Activated effector memory CD4-positive, alpha-beta T cell treated with Interleukin-2 at 50 U/mL for 16 hours (primary cell): ENCODE measurements around the gene SRP14.
"Not testable (repeated sequence)": the region's sequence is repeated elsewhere in the genome, so short reads cannot be mapped to it uniquely, and the experiment has no call there.

Experiments
- DNase-seq: peaks from one replicate; pipeline ENCODE4 v3.0.0-alpha.2; 2020

The SRP14 gene, protein sequence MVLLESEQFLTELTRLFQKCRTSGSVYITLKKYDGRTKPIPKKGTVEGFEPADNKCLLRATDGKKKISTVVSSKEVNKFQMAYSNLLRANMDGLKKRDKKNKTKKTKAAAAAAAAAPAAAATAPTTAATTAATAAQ

GRCh38 chr15:40038638-40039543 lies at the start of gene SRP14:
Gene SRP14, minus strand, starts transcription at chr15:40039181. Its CDS starts 65 bp downstream, at chr15:40039116.
- DNase-seq, result peak; percentile 90

DNA sequence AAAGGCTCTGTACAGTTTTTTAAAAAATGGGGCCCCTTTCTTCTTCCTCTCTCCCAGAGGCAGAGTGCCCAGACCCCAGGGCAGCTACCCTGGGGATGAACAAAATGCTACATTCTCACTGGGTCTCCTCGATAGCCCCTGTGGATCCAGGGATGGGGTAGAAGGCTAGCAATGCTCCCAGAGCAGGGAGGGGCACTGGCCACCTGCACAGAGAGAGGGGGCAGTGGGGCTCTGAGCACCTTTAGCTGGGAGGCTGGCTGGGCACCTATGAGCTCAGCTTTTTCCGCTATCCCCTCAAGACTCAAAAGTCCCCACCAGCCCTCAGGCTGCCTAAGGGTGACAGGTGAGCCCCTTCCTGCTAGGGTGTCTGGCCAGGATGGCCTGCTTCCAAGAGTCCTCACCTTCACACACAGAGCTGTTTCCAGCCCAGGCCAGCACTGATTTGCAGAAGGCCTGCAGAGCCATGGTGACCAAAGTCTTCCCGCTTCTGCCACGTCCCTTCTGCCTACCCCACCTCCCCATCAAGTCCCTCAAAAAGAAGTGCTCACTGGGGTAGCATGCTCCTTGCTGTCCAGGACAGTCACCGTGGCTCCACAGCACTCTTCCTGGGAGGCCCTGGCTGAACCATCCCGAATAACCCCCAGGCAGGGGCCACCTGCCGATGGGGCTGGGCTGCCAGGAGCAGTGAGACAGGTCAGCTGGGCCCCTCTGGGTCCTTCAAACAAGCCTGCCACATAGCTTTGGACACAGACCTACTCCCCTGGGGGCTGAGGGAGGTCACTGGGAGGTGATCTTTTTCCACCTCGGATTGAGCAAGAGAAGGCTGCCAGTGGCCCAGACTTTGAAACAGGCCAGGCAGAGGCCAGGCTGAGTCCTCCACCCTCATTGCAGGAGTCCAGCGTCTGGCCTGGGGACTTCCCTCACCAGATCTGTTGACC lies 49.3 kb upstream of the SRP14 start:
- no peak for DNase-seq

- DNase-seq, result no peak
Observed at GRCh38 chr15:40087068-40087810, 48.3 kb upstream of the SRP14 start.

GRCh38 chr15:40085266-40085665 lies 46.3 kb upstream of the SRP14 start:
- DNase-seq, result no peak

GRCh38 chr15:40084650-40085049 lies 45.7 kb upstream of the SRP14 start:
- DNase-seq, result no peak

- no peak for DNase-seq
Observed at GRCh38 chr15:40082195-40082883, 43.4 kb upstream of the SRP14 start.

DNA sequence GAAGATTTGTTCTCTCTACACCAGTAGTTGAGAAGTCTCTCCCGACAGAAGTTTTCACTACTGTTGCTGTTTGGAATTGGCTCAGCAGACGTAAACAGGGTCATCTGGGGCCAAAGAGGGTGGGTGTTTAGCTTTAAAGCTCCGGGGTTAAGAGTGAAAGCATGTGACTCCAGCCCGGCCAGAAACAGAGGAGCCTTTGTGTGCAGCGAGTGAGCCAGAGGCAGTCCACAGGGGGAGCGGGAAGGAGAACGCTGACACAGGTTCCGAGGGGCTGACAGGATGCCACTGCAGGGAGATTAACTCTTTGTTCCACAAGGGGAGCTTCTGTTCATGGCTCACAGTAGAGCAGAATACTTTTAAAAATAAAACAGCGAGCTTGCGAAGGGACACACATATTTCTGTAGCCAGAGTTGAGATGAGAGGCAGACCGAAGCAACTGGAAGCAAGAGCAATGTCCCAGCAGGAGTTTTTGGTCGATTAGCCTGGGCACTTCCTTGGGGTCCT lies 42.8 kb upstream of the SRP14 start:
- no peak for DNase-seq

DNA sequence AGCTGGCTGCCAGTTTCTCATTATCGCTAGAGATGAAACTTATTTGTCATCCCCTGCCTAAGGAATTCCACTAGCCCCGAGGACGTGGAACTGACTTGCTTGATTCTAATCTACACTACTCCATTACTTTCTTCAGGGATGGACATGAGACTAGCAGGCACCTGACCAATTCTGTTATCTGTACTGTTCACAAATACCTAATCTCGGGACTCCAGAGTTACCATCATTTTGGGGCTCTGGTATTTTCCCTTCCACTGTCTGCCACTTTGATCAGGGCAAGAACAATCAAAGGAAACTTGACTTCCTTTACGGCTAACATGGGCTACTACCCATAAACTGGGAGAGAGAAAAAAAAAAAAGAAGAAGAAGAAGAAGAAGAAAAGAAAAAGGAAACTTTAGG lies 41.9 kb upstream of the SRP14 start:
- no peak for DNase-seq

DNA sequence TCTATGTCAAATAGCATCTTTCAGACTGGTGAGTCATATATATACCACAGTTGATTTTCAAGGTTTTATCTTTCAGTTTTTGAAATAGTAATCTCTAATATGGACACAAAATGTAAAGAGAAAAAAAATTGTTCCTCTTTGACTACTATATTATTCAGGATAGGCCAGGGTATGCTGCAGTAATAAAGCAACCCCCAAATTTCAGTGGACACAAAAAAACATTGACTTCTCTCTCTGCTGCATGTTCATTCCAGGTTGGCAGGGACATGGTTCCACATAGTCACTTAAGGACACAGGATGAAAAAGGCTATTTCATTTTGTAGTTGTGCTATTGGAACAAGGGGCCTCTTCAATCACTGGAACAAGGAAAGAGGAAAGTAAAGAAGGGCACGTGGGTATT lies 41.1 kb upstream of the SRP14 start:
- DNase-seq, result no peak

DNA sequence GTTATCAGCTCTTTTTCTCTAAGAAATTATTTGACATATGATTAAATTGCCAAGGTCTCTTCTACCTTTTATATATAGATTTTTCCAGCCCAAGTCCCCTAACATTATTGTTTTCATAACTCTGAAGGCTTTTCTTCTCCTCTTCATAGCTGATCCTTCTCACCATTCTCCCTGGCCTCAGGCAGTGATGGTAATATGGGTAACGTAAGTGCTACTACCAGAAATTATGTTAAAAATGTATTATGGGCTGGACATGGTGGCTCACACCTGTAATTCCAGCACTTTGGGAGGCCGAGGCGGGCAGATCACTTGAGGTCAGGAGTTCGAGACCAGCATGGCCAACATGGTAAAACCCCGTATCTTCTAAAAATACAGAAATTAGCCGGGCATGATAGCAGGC lies 40.5 kb upstream of the SRP14 start:
- DNase-seq, result no peak

DNA sequence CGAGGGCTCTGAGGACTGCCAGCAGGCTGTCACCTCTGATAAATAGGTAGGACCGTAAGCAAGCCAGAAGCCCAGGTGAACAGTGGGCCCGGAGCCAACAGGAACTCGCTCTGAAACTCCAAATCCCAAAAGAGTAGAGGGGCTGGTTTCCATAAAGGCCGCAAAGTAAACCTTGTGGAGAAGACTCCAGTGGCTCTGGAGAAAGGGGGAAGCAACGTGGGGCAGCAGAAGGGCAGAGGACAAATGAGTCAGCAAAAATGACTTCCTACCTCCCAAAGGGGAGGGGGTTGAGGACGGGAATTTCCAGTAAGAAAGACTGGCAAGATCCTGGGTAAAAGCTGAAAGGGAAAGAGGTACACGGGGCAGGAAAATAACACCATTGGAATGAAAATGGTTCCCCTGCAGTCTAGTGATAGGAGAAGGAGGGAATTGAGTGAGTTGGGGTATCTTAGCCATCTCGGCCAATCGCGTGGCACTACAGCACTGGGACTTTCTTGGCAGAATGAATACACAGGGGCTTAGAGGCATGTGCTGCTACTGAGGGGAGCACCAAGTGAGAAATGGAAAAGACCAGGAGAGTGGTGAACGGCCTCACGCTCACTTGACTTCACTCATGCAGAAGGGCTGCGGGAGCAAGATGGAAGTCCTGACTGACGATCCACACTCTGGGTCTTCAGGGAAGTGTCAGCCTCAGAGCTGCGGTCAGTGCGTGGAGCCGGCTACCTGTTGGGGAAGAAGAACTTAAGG lies 36.5 kb upstream of the SRP14 start:
- DNase-seq, result no peak

DNA sequence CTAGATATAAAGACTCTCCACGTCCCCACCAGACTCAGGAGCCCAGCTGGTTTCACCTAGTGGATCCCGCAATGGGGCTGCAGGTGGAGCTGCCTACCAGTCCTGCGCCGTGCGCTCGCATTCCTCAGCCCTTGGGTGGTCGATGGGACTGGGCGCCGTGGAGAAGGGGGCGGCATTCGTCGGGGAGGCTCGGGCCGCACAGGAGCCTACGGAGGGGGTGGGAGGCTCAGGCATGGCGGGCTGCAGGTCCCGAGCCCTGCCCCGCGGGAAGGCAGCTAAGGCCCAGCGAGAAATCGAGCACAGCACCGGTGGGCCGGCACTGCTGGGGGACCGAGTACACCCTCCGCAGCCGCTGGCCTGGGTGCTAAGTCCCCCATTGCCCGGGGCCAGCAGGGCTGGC lies 35.7 kb upstream of the SRP14 start:
- not testable (repeated sequence) for DNase-seq

DNA sequence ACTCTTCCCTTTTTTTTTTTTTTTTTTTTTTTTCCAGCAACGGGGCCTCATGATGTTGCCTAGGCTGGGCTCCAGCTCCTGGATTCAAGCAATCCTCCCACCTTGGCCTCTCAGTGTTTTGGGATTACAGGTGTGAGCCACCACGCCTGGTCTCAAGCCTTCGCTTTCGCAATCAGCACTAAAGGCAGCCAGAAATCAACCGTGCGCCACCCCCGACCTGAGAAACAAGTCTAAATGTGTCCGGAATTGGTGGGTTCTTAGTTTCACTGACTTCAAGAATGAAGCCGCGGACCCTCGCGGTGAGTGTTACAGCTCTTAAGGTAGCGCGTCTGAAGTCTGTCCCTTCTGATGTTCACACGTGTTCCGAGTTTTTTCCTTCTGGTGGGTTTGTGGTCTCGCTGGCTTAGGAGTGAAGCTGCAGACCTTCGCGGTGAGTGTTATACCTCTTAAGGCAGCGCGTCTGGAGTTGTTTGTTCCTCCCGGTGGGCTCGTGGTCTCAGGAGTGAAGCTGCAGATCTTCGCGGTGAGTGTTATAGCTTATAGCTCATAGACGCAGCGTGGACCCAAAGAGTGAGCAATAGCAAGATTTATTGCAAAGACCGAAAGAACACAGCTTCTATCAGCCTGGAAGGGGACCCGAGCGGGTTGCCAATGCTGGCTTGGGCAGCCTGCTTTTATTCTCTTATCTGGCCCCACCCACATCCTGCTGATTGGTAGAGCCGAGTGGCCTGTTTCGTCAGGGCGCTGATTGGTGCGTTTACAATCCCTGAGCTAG lies 34.9 kb upstream of the SRP14 start:
- not testable (repeated sequence) for DNase-seq

GRCh38 chr15:40072216-40072990 lies 33.4 kb upstream of the SRP14 start:
- no peak for DNase-seq

GRCh38 chr15:40070608-40071218 lies 31.7 kb upstream of the SRP14 start:
- DNase-seq, result no peak

DNA sequence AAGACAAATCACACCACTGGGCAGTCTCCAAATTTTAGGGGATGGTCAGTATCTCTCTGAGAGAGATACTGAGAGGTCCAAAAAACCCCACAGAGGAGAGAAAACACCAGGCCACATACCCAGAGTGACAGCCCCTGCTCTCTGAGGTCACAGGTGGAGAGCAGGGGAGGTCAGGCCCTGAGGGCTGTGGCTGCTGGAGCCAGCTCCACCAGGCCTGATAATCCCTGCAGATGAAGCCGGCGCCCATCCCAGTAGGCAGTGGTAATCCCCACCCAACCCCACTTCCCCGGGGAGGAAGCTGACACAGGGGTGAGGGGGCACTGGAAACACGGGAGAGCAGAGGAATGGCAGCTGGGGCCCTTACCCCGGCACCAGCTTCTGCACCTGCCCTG lies 31.2 kb upstream of the SRP14 start:
- DNase-seq, result no peak

- no peak for DNase-seq
Observed at GRCh38 chr15:40069178-40070165, 30.5 kb upstream of the SRP14 start.
